ENCODE data around the gene CTIF. TPM values are rescaled to one million over a fixed set of nuclear protein-coding genes. Genes with fewer than 3 reads are reported as not detected.

Gene CTIF
- total and polyA plus RNA-seq, 10 donors, result 5.2 to 39.2 (median 18.5) TPM

DNA sequence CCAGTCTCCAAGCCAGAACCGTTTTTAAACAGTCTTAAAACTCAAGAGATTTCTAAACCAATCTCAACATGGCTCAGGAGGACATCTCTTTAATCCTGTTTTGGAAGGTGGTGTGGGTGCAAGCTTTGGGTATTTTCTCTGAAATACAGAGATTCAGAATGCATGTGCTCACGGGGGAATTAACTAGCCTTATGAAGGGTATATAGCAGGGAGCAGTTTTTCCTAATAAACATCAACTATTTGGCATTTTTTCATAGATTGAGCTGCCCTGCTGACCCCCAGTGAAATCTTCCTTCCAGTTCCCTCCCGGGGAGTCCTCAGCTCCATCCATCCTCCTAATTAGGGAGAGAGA, 289.3 kb downstream of the CTIF start:
- Histone ChIP-seq H3K4me1 (peaks cover 9 to 71% (median 18%) of the 10 kb centered on the region in 6 donors), H3K27ac (peak overlapping the region in 4 of 8 donors; percentile 18 to 45 (median 34)), H3K36me3 (no peaks in the 10 kb centered on the region), H3K4me3 (no peak overlapping the region), H3K27me3 (replicated peaks in 1 of 7) (no peaks in the 10 kb centered on the region), H3K9me3 (no peaks in the 10 kb centered on the region)
- intact Hi-C loops (cut with DNase I; ENCODE audit: low total_unique reads), result no loop called here
- WGBS, 5 donors, result 57 to 78% (median 75%) methylated on average over 3 of the region's 3 CpGs
- TF ChIP-seq, protein P1, sequence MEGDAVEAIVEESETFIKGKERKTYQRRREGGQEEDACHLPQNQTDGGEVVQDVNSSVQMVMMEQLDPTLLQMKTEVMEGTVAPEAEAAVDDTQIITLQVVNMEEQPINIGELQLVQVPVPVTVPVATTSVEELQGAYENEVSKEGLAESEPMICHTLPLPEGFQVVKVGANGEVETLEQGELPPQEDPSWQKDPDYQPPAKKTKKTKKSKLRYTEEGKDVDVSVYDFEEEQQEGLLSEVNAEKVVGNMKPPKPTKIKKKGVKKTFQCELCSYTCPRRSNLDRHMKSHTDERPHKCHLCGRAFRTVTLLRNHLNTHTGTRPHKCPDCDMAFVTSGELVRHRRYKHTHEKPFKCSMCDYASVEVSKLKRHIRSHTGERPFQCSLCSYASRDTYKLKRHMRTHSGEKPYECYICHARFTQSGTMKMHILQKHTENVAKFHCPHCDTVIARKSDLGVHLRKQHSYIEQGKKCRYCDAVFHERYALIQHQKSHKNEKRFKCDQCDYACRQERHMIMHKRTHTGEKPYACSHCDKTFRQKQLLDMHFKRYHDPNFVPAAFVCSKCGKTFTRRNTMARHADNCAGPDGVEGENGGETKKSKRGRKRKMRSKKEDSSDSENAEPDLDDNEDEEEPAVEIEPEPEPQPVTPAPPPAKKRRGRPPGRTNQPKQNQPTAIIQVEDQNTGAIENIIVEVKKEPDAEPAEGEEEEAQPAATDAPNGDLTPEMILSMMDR (IDR thresholded peaks at IDR 0.05 in 8 of 11, conservative IDR thresholded peaks at IDR 0.05 in 3 of 11), result no peak
- TF ChIP-seq POLR2A (IDR thresholded peaks at IDR 0.05) (no peak), POLR2AphosphoS5 (IDR thresholded peaks at IDR 0.05) (no peak)
- no peak for DNase-seq

DNA sequence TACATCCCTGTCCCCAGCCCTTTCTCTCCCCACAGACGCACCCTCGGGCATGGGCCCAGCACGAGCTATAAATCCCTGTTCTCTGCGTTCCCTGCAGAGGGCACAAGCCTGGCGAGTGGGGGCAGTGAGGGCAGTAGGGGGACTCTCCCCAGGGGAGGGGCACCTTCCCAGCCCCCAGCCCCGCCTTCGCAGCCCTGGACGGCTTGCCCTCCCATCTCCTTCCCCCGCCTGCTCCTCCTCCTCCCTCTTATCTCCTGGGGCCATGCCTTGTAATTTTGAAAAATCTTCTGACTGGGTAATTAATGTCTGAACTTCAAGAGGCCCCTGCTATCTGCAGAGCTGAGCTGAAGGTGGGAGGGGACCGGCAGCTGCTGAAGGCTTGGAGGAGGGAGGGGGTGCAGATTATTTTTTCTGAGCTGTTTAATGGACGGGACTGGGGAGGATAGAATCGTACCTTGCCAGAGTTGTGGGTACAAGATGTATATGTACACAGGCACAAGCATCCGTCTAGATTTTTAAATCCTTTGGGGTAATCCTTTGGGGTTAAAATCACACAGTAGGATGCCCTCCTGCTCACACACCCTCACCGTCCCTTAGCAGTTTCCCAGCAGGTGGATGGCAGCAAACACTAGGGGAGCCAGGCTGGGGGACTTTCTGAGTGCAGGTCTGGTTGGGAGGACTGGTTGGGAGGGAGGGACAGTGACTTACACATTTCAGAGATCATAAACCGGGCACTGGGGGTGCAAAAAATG, 290.0 kb downstream of the CTIF start:
- H3K4me3 ChIP-seq, result no peak overlapping the region
- TF ChIP-seq POLR2AphosphoS5 (IDR thresholded peaks at IDR 0.05) (no peak), POLR2A (IDR thresholded peaks at IDR 0.05) (no peak)
- TF ChIP-seq, protein P1 (IDR thresholded peaks at IDR 0.05 in 8 of 11, conservative IDR thresholded peaks at IDR 0.05 in 3 of 11), result no peak
- H3K9me3 ChIP-seq, result no peaks in the 10 kb centered on the region
- no peaks in the 10 kb centered on the region for H3K27me3 ChIP-seq (replicated peaks in 1 of 7)
- intact Hi-C loops (cut with DNase I; ENCODE audit: low total_unique reads), result no loop called here
- WGBS, 5 donors, result 62 to 82% (median 70%) methylated on average over 15 of the region's 15 CpGs
- DNase-seq, result peak; percentile 66
- peak overlapping the region in 4 of 8 donors; percentile 18 to 45 (median 34) for H3K27ac ChIP-seq
- H3K4me1 ChIP-seq, result peaks cover 16 to 78% (median 25%) of the 10 kb centered on the region in 6 donors
- no peaks in the 10 kb centered on the region for H3K36me3 ChIP-seq

DNA sequence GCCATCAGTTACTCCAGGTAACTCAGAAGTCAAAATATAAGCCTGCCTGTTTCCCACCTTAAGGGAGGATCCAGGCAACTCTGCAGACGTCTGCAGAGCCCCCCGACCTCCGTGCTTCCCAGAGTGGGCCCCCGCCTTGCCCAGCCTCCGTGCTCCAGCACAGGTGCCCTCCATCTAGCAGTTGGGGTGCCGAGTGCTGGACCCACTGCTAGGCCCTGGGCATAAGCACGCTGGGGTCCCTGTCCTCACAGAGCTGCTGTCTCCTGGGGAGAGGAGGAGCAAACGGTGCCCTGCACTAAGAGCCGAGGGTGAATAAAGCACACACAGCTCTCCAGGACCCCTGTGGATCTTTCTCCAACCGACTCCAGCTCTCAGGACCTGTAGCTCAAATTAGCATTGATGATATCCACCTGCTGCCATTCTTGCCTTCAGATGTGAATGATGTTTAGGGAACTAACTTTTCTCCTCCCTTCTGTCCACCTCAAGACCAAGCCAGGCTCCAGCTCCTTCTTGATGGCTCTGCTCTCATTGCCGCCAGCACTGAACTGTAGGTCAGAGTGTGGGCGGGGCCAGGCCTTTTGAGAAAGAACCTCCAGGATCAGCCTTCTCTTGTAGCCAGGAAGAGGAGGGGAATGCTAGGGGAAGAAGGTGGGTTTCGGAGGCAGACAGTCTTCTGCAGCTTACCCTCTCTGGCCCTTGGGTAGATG, 290.8 kb downstream of the CTIF start:
- Histone ChIP-seq H3K4me3 (no peak overlapping the region), H3K36me3 (no peaks in the 10 kb centered on the region), H3K4me1 (peaks cover 17 to 85% (median 33%) of the 10 kb centered on the region in 6 donors), H3K27me3 (replicated peaks in 1 of 7) (no peaks in the 10 kb centered on the region), H3K9me3 (no peaks in the 10 kb centered on the region), H3K27ac (peak overlapping the region in 1 of 8 donors; percentile 29)
- DNase-seq, result peak; percentile 67
- TF ChIP-seq POLR2A (IDR thresholded peaks at IDR 0.05), result no peak
- TF ChIP-seq POLR2AphosphoS5 (IDR thresholded peaks at IDR 0.05), result no peak
- TF ChIP-seq, protein P1 (IDR thresholded peaks at IDR 0.05 in 8 of 11, conservative IDR thresholded peaks at IDR 0.05 in 3 of 11), result no peak
- intact Hi-C loops (cut with DNase I; ENCODE audit: low total_unique reads), result no loop called here
- 90 to 97% (median 93%) methylated on average over 4 to 13 of the region's 13 CpGs for WGBS, 5 donors
